Activated CD8-positive, alpha-beta memory T cell treated with anti-CD3 and anti-CD28 coated beads, Interleukin-2, amount 10 ng/mL, durations not matched to agents 7 days and 5 days (primary cell): ENCODE results near the gene GOLGA8B. TPM values are rescaled to one million over a fixed set of nuclear protein-coding genes. Genes with fewer than 3 reads are reported as not detected.
A peak's percentile ranks its signal among the peaks of the same experiment; 100 is the strongest.
"Not testable (repeated sequence)": the region's sequence is repeated elsewhere in the genome, so short reads cannot be mapped to it uniquely, and the experiment has no call there.

Experiments used
- ATAC-seq: fragments of 150-1000 bp; cut with Tn5 transposase; one replicate; pipeline ENCODE4 v1.10.0; 2021; ENCODE audit warnings: moderate library complexity
- CTCF ChIA-PET: fragments of 350-600 bp; sonication (Branson Sonifier 250); formaldehyde crosslinking; loops from one replicate; lab custom pipeline; 2021; ENCODE audit warnings: antibody characterized with exemption; lab: Charles Lee
- DNase-seq: peaks from one replicate; pipeline ENCODE4 v3.0.0-alpha.2; 2020
- H3K27ac Mint-ChIP-seq: one replicate; pipeline ENCODE4 v1.8.0; 2021; ENCODE audit warnings: mild to moderate bottlenecking, mixed read lengths
- H3K27me3 Mint-ChIP-seq: one replicate; pipeline ENCODE4 v1.8.0; 2021; ENCODE audit warnings: mixed read lengths
- H3K36me3 Mint-ChIP-seq: one replicate; pipeline ENCODE4 v1.8.0; 2021; ENCODE audit warnings: mild to moderate bottlenecking, mixed read lengths
- H3K4me1 Mint-ChIP-seq: one replicate; pipeline ENCODE4 v1.8.0; 2021; ENCODE audit warnings: mixed read lengths
- H3K4me3 Mint-ChIP-seq: one replicate; pipeline ENCODE4 v1.8.0; 2021; ENCODE audit warnings: mild to moderate bottlenecking, moderate library complexity, mixed read lengths
- H3K9me3 Mint-ChIP-seq: one replicate; pipeline ENCODE4 v1.8.0; 2022; ENCODE audit warnings: low read depth, mixed read lengths
- total RNA-seq, 2 experiments: library from RNA; stranded (reverse); gene quantifications; one replicate each; pipeline ENCODE4 v1.2.3, GENCODE V29; 2021

The GOLGA8B gene
- total RNA-seq, 2 experiments from 2014 or later, result 278 to 372 TPM

- H3K4me3 Mint-ChIP-seq, H3K27ac Mint-ChIP-seq, DNase-seq, CTCF ChIA-PET, H3K36me3 Mint-ChIP-seq, ATAC-seq, H3K9me3 Mint-ChIP-seq: not testable (repeated sequence)
- Mint-ChIP-seq H3K27me3 (peaks cover 13% of the 10 kb centered on the region), H3K4me1 (peaks cover 31% of the 10 kb centered on the region)
These were observed 2.5 kb upstream of the GOLGA8B start for GRCh38 chr15:34585966-34586365.

- Mint-ChIP-seq H3K4me3 (no peak overlapping the region), H3K4me1 (peaks cover 36% of the 10 kb centered on the region), H3K36me3 (peaks cover 2% of the 10 kb centered on the region), H3K27ac (no peak overlapping the region), H3K9me3 (no peaks in the 10 kb centered on the region), H3K27me3 (peaks cover 9% of the 10 kb centered on the region)
- DNase-seq (no peak), ATAC-seq (no peak)
- CTCF ChIA-PET, result no interaction called here
These were observed 1.5 kb upstream of the GOLGA8B start for GRCh38 chr15:34584996-34585395.

- DNase-seq, result no peak
- CTCF ChIA-PET, result interaction anchor here (1.5 to 2.6 kb wide), 2 partner anchors 147 to 217 kb away, joined by 4 to 9 read pairs; partner anchors contain the start of genes GOLGA8A and LPCAT4
- Mint-ChIP-seq H3K27me3 (peaks cover 4% of the 10 kb centered on the region), H3K9me3 (no peaks in the 10 kb centered on the region), H3K4me1 (peaks cover 42% of the 10 kb centered on the region), H3K27ac (peak overlapping the region; percentile 89), H3K36me3 (peaks cover 3% of the 10 kb centered on the region), H3K4me3 (peak overlapping the region; percentile 82)
- no peak for ATAC-seq
These were observed 848 bp upstream of the GOLGA8B start for GRCh38 chr15:34584330-34584668.

- Mint-ChIP-seq H3K27ac (peak overlapping the region; percentile 87), H3K9me3 (no peaks in the 10 kb centered on the region), H3K4me3 (peak overlapping the region; percentile 92), H3K27me3 (no peaks in the 10 kb centered on the region), H3K36me3 (peaks cover 5% of the 10 kb centered on the region), H3K4me1 (peaks cover 49% of the 10 kb centered on the region)
- ATAC-seq (peak; percentile 70), DNase-seq (peak; percentile 64)
- CTCF ChIA-PET, result interaction anchor here (1.2 to 2.6 kb wide), 4 partner anchors 68 to 337 kb away, joined by 3 to 9 read pairs (median 4); partner anchors contain the start of genes GOLGA8A and LPCAT4
These were observed 735 bp downstream of the GOLGA8B start for GRCh38 chr15:34582461-34583371.

GRCh38 chr15:34581687-34582460 lies 1.6 kb downstream of the GOLGA8B start:
- H3K36me3 Mint-ChIP-seq, result not testable (repeated sequence)

GRCh38 chr15:34581043-34581365 lies 2.4 kb downstream of the GOLGA8B start:
- CTCF ChIA-PET, result no interaction called here
- peaks cover 5% of the 10 kb centered on the region for H3K36me3 Mint-ChIP-seq
- no peaks in the 10 kb centered on the region for H3K27me3 Mint-ChIP-seq
- DNase-seq (no peak), ATAC-seq (no peak)
- peaks cover 57% of the 10 kb centered on the region for H3K4me1 Mint-ChIP-seq
- H3K27ac Mint-ChIP-seq, result peak overlapping the region; percentile 21
- H3K9me3 Mint-ChIP-seq, result no peaks in the 10 kb centered on the region
- peak overlapping the region; percentile 92 for H3K4me3 Mint-ChIP-seq

More at GRCh38 chr15:34581687-34582460, 1.6 kb downstream of the GOLGA8B start:
- H3K27me3 Mint-ChIP-seq, ATAC-seq, DNase-seq, H3K9me3 Mint-ChIP-seq: not testable (repeated sequence)
- peak overlapping the region; percentile 92 for H3K4me3 Mint-ChIP-seq
- H3K27ac Mint-ChIP-seq, result peak overlapping the region; percentile 87
- CTCF ChIA-PET, result interaction anchor here (1.2 to 2.6 kb wide), 2 partner anchors 67 to 215 kb away, joined by 3 to 9 read pairs; partner anchors contain the start of gene LPCAT4
- peaks cover 54% of the 10 kb centered on the region for H3K4me1 Mint-ChIP-seq

- peaks cover 57% of the 10 kb centered on the region for H3K4me1 Mint-ChIP-seq
- H3K36me3 Mint-ChIP-seq, H3K9me3 Mint-ChIP-seq, ATAC-seq, DNase-seq, H3K27me3 Mint-ChIP-seq, H3K4me3 Mint-ChIP-seq, H3K27ac Mint-ChIP-seq, CTCF ChIA-PET: not testable (repeated sequence)
These were observed 3.0 kb downstream of the GOLGA8B start for GRCh38 chr15:34580251-34581042.

- H3K27ac Mint-ChIP-seq, result no peak overlapping the region
- peaks cover 57% of the 10 kb centered on the region for H3K4me1 Mint-ChIP-seq
- CTCF ChIA-PET, result no interaction called here
- peaks cover 5% of the 10 kb centered on the region for H3K36me3 Mint-ChIP-seq
- no peak for ATAC-seq
- H3K9me3 Mint-ChIP-seq, result no peaks in the 10 kb centered on the region
- no peak for DNase-seq
- H3K4me3 Mint-ChIP-seq, result no peak overlapping the region
- H3K27me3 Mint-ChIP-seq, result no peaks in the 10 kb centered on the region
These were observed 5.2 kb downstream of the GOLGA8B start for GRCh38 chr15:34578283-34578674.

GRCh38 chr15:34577658-34578282 lies 5.7 kb downstream of the GOLGA8B start:
- H3K4me1 Mint-ChIP-seq, result peaks cover 61% of the 10 kb centered on the region
- H3K36me3 Mint-ChIP-seq, ATAC-seq, H3K4me3 Mint-ChIP-seq, H3K27me3 Mint-ChIP-seq, H3K9me3 Mint-ChIP-seq, H3K27ac Mint-ChIP-seq, DNase-seq, CTCF ChIA-PET: not testable (repeated sequence)

- DNase-seq, ATAC-seq, CTCF ChIA-PET, H3K36me3 Mint-ChIP-seq, H3K4me3 Mint-ChIP-seq, H3K27me3 Mint-ChIP-seq, H3K9me3 Mint-ChIP-seq, H3K27ac Mint-ChIP-seq: not testable (repeated sequence)
- H3K4me1 Mint-ChIP-seq, result peaks cover 49% of the 10 kb centered on the region
These were observed 8.4 kb downstream of the GOLGA8B start for GRCh38 chr15:34575035-34575434.

GRCh38 chr15:34572921-34573320 lies 10.5 kb downstream of the GOLGA8B start:
- H3K27me3 Mint-ChIP-seq, H3K36me3 Mint-ChIP-seq, CTCF ChIA-PET, DNase-seq, ATAC-seq, H3K27ac Mint-ChIP-seq, H3K4me3 Mint-ChIP-seq, H3K9me3 Mint-ChIP-seq: not testable (repeated sequence)
- peaks cover 29% of the 10 kb centered on the region for H3K4me1 Mint-ChIP-seq

GRCh38 chr15:34572019-34572641 lies 11.3 kb downstream of the GOLGA8B start:
- peaks cover 29% of the 10 kb centered on the region for H3K4me1 Mint-ChIP-seq
- H3K4me3 Mint-ChIP-seq, H3K36me3 Mint-ChIP-seq, DNase-seq, H3K27me3 Mint-ChIP-seq, ATAC-seq, H3K9me3 Mint-ChIP-seq, H3K27ac Mint-ChIP-seq, CTCF ChIA-PET: not testable (repeated sequence)
